Neuronal stem cell (in vitro differentiated cells): Measurements from ENCODE around the gene TNIK.

Source experiments
- DNase-seq: peaks from one replicate; pipeline ENCODE4 v3.0.0-alpha.2; 2013; ENCODE audit warnings: low spot score
- H2AFZ ChIP-seq: one replicate; pipeline ENCODE4 v1.6.1; 2013; ENCODE audit warnings: mild to moderate bottlenecking, low read length, inconsistent platforms
- H2AK5ac ChIP-seq: 2 replicates; pipeline ENCODE4 v1.6.1; 2013; ENCODE audit warnings: low read depth, mild to moderate bottlenecking, inconsistent platforms, low read length, moderate library complexity, mixed read lengths
- H2BK120ac ChIP-seq: 2 replicates; pipeline ENCODE4 v1.6.1; 2013; ENCODE audit warnings: low read depth, mild to moderate bottlenecking, inconsistent platforms, low read length, moderate library complexity, mixed read lengths
- H2BK12ac ChIP-seq: one replicate; pipeline ENCODE4 v1.6.1; 2013; ENCODE audit warnings: low read length, inconsistent platforms
- H2BK15ac ChIP-seq: 2 replicates; pipeline ENCODE4 v1.6.1; 2013; ENCODE audit warnings: mild to moderate bottlenecking, low read length, inconsistent platforms, mixed read lengths
- H2BK5ac ChIP-seq: one replicate; pipeline ENCODE4 v1.6.1; 2013; ENCODE audit warnings: inconsistent platforms, mild to moderate bottlenecking, low read length, moderate library complexity
- H3K14ac ChIP-seq: one replicate; pipeline ENCODE4 v1.6.1; 2013; ENCODE audit warnings: low read length, inconsistent platforms
- H3K18ac ChIP-seq: 2 replicates; pipeline ENCODE4 v1.6.1; 2013; ENCODE audit warnings: low read length, inconsistent platforms
- H3K23ac ChIP-seq: 2 replicates; pipeline ENCODE4 v1.6.1; 2013; ENCODE audit warnings: low read depth, mild to moderate bottlenecking, mixed read lengths, low read length, inconsistent platforms; ENCODE audit not compliant: poor library complexity
- H3K27ac ChIP-seq: replicated peaks from 3 replicates; pipeline ENCODE4 v1.5.1; 2013; ENCODE audit warnings: low read length, inconsistent platforms
- H3K27me3 ChIP-seq, 3 experiments: 2 replicates each; pipeline ENCODE4 v1.6.1; 2013; ENCODE audit warnings: low read length in 3 of 3, mild to moderate bottlenecking in 2 of 3, inconsistent platforms in 1 of 3, low read depth in 1 of 3, mixed read lengths in 1 of 3, moderate library complexity in 1 of 3; ENCODE audit not compliant: control insufficient read depth in 3 of 3, insufficient read depth in 3 of 3
- H3K36me3 ChIP-seq, 2 donors: replicated peaks in 1 of 2; 2 replicates each; pipeline ENCODE4 v1.6.1; 2013; ENCODE audit warnings: low read length in 2 of 2; ENCODE audit not compliant: control insufficient read depth in 2 of 2, insufficient read depth in 2 of 2
- H3K4ac ChIP-seq: 2 replicates; pipeline ENCODE4 v1.6.1; 2013; ENCODE audit warnings: inconsistent platforms, mild to moderate bottlenecking, low read length, moderate library complexity
- H3K4me1 ChIP-seq, 2 donors: 1 replicate in 1 of 2; 2 replicates in 1 of 2; pipeline ENCODE4 v1.6.1; 2013; ENCODE audit warnings: low read length in 2 of 2, low read depth in 1 of 2; ENCODE audit not compliant: control insufficient read depth in 2 of 2, insufficient read depth in 1 of 2
- H3K4me2 ChIP-seq: one replicate; pipeline ENCODE4 v1.6.1; 2013; ENCODE audit warnings: mild to moderate bottlenecking, low read length, inconsistent platforms; ENCODE audit not compliant: insufficient read depth, poor library complexity, severe bottlenecking
- H3K4me3 ChIP-seq, 2 donors: 2 replicates each; pipeline ENCODE4 v1.5.1; 2013; ENCODE audit warnings: low read length in 2 of 2, mild to moderate bottlenecking in 2 of 2, inconsistent platforms in 1 of 2, moderate library complexity in 1 of 2
- H3K79me1 ChIP-seq: one replicate; pipeline ENCODE4 v1.6.1; 2013; ENCODE audit warnings: low read depth, mild to moderate bottlenecking, inconsistent platforms, low read length, moderate library complexity
- H3K9ac ChIP-seq: one replicate; pipeline ENCODE4 v1.6.1; 2013; ENCODE audit warnings: mild to moderate bottlenecking, low read depth, low read length, inconsistent platforms; ENCODE audit not compliant: poor library complexity
- H3K9me3 ChIP-seq, 2 donors: replicated peaks in 1 of 2; 2 replicates each; pipeline versions ENCODE3 to v1.6.1; 2013; ENCODE audit warnings: low read length in 2 of 2, mild to moderate bottlenecking in 2 of 2, inconsistent platforms in 1 of 2, low read depth in 1 of 2, mixed read lengths in 1 of 2, moderate library complexity in 1 of 2; ENCODE audit not compliant: control insufficient read depth in 2 of 2, insufficient read depth in 1 of 2
- H4K8ac ChIP-seq: one replicate; pipeline ENCODE4 v1.6.1; 2013; ENCODE audit warnings: low read depth, mild to moderate bottlenecking, inconsistent platforms, low read length, moderate library complexity
- H4K91ac ChIP-seq: one replicate; pipeline ENCODE4 v1.6.1; 2013; ENCODE audit warnings: low read length, low read depth, mild to moderate bottlenecking, inconsistent platforms; ENCODE audit not compliant: poor library complexity
- WGBS, 2 donors: extraction: QIAGEN DNeasy Blood & Tissue Kit; methylation state at CpG; one replicate each; pipeline ENCODE4 v1.1.7; 2013; ENCODE audit warnings: missing lambda C conversion rate in 2 of 2, mixed read lengths in 1 of 2; ENCODE audit not compliant: insufficient read length in 2 of 2, insufficient replicate concordance in 1 of 2; ENCODE audit errors: extremely low coverage in 2 of 2; 5-methylcytosine and 5-hydroxymethylcytosine counted together

Gene TNIK

DNA sequence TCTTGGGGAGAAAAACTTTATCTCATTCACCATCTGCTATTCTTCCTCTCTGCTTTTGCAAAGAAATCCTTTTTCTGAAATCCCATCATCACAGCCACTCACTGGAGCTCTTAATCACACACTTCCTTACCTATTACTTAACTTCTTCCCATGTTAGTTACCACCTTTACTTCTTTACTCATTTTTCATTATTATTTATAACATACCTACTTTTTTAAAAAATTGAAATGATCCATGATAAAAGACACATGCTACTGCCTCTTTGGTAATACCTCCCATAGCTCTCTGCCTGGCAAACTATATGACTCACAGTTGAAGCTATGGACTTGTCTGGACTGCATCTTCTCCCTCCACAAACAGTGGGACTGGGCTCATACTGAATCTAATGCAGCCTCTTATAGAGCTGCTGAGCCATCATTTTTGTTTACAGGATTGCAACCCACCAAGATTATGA is 150.3 kb downstream of the TNIK start:
- Histone ChIP-seq H2BK5ac (no peak overlapping the region), H3K36me3 (no peaks in the 10 kb centered on the region), H2BK12ac (no peak overlapping the region), H2AFZ (no peak overlapping the region), H3K9ac (no peak overlapping the region), H3K18ac (no peak overlapping the region), H3K23ac (no peak overlapping the region), H3K4me1 (peaks cover 0 to 10% of the 10 kb centered on the region in 2 donors), H2BK120ac (no peak overlapping the region), H2BK15ac (no peak overlapping the region), H3K9me3 (peaks cover 0 to 10% of the 10 kb centered on the region in 2 donors), H3K27me3 (no peaks in the 10 kb centered on the region), H4K8ac (no peak overlapping the region), H3K14ac (no peak overlapping the region), H3K79me1 (no peaks in the 10 kb centered on the region), H3K4me2 (no peak overlapping the region), H3K4me3 (no peak overlapping the region), H2AK5ac (no peak overlapping the region), H3K4ac (no peak overlapping the region), H3K27ac (no peak overlapping the region), H4K91ac (no peak overlapping the region)
- DNase-seq, result no peak

DNA sequence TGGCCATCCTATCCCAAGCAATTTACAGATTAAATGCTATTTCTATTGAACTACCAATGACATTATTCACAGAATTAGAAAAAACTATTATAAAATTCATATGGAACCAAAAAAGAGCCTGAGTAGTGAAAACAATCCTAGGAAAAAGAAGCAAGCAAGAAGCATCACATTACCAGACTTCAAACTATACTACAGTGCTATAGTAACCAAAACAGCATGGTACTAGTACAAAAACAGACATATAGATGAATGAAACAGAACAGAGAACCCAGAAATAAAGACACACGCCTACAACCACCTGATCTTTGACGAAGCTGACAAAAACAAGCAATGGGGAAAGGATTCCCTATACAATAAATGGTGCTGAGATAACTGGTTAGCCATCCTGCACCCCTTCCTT is 152.2 kb downstream of the TNIK start:
- Histone ChIP-seq H2BK120ac (no peak overlapping the region), H3K4ac (no peak overlapping the region), H3K23ac (no peak overlapping the region), H2AK5ac (no peak overlapping the region), H3K36me3 (no peaks in the 10 kb centered on the region), H3K27ac (no peak overlapping the region), H4K91ac (no peak overlapping the region), H3K79me1 (no peaks in the 10 kb centered on the region), H2AFZ (no peak overlapping the region), H3K9me3 (peaks cover 0 to 10% of the 10 kb centered on the region in 2 donors), H2BK5ac (no peak overlapping the region), H3K14ac (no peak overlapping the region), H3K18ac (no peak overlapping the region), H3K4me1 (peaks cover 0 to 10% of the 10 kb centered on the region in 2 donors), H3K4me2 (no peak overlapping the region), H2BK12ac (no peak overlapping the region), H3K27me3 (no peaks in the 10 kb centered on the region), H3K4me3 (no peak overlapping the region), H3K9ac (no peak overlapping the region), H4K8ac (no peak overlapping the region), H2BK15ac (no peak overlapping the region)
- WGBS, 2 donors, result no CpG with 5 or more reads among the region's 2 CpGs
- no peak for DNase-seq

DNA sequence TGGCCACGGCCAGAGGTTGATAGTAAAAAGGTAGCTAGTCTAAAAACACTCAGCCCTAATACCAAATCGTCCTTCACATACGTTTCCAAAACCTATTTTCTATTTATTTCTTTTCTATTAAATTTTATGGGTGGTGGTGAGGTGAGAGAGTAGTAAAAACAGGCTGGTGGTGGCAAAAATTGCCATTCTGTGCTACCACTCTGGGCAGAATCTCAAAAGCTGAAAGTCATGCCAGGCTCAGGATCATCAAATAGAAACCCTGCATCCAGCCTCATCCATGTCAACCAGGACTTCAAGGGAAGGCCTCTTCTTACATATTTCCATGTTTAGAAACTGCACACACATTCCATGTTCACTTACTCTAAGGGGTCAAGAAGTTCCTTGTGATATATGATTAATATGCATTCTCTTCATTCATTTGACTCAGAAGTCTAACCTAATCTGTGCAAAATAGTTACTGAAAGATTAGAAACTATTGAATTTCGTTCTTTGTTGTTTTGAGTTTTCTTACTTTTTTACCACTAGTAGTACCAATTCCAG is 153.1 kb downstream of the TNIK start:
- Histone ChIP-seq H4K91ac (no peak overlapping the region), H2BK120ac (no peak overlapping the region), H3K18ac (no peak overlapping the region), H3K4me3 (no peak overlapping the region), H3K27me3 (no peaks in the 10 kb centered on the region), H2BK12ac (no peak overlapping the region), H3K9ac (no peak overlapping the region), H3K4ac (no peak overlapping the region), H3K27ac (no peak overlapping the region), H3K4me2 (no peak overlapping the region), H2AFZ (peak overlapping the region; percentile 64), H2AK5ac (no peak overlapping the region), H2BK5ac (no peak overlapping the region), H2BK15ac (no peak overlapping the region), H3K79me1 (no peaks in the 10 kb centered on the region), H4K8ac (no peak overlapping the region), H3K23ac (no peak overlapping the region), H3K14ac (no peak overlapping the region), H3K36me3 (no peaks in the 10 kb centered on the region), H3K9me3 (peaks cover 0 to 10% of the 10 kb centered on the region in 2 donors), H3K4me1 (peaks cover 0 to 10% of the 10 kb centered on the region in 2 donors)
- 100% methylated on average over 2 of the region's 4 CpGs; no CpG with 5 or more reads in 1 of the 2 donors for whole genome bisulfite sequencing, 2 donors
- DNase-seq, result no peak

DNA sequence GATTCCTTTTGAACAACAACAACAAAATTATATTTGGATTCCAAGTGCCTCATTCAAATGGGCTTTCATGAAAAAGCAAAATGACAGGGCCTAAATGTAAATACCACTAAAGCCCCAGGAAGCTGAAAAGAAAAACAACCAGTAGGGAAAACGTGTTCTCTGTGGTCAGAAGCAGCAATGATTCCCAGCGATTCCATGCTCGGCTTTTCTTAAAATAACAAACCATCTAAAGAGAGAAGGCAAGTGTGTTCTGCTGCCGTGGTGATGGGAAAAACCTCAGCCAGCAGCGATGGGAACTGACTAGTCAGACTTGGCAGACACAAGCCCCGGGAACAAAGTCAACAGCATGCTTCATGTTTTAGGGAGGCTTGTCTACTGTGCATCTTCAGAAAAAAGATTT is 153.6 kb downstream of the TNIK start:
- Histone ChIP-seq H2BK15ac (no peak overlapping the region), H3K18ac (no peak overlapping the region), H3K23ac (no peak overlapping the region), H3K9ac (no peak overlapping the region), H4K91ac (no peak overlapping the region), H3K36me3 (no peaks in the 10 kb centered on the region), H2BK5ac (no peak overlapping the region), H3K27ac (no peak overlapping the region), H3K79me1 (no peaks in the 10 kb centered on the region), H3K4me2 (no peak overlapping the region), H3K27me3 (no peaks in the 10 kb centered on the region), H3K14ac (no peak overlapping the region), H2AK5ac (no peak overlapping the region), H3K4me3 (peak overlapping the region in 1 of 2 donors; percentile 19), H3K9me3 (peaks cover 0 to 10% of the 10 kb centered on the region in 2 donors), H3K4ac (no peak overlapping the region), H2BK12ac (no peak overlapping the region), H2AFZ (peak overlapping the region; percentile 64), H3K4me1 (peaks cover 0 to 10% of the 10 kb centered on the region in 2 donors), H4K8ac (no peak overlapping the region), H2BK120ac (no peak overlapping the region)
- WGBS, 2 donors, result no CpG with 5 or more reads among the region's 6 CpGs
- no peak for DNase-seq
